ENCODE measurements around the gene GRAP2.

The GRAP2 gene

GRCh38 chr22:39894554-39895092 is 6.3 kb upstream of the GRAP2 start:
- no peak for TF ChIP-seq USF1 (IDR thresholded peaks at IDR 0.05)

- TF ChIP-seq REST (IDR thresholded peaks at IDR 0.05; ENCODE audit: low read depth) (no peak), MAX (IDR thresholded peaks at IDR 0.05) (no peak), ZBTB7A (IDR thresholded peaks at IDR 0.05; ENCODE audit: low read depth) (no peak), NFIC (IDR thresholded peaks at IDR 0.05) (no peak)
These were observed 5.2 kb upstream of the GRAP2 start for GRCh38 chr22:39895682-39896081.

- no peak for TF ChIP-seq TEAD4 (IDR thresholded peaks at IDR 0.05)
- TF ChIP-seq FOXM1 (IDR thresholded peaks at IDR 0.05; ENCODE audit: borderline replicate concordance, low read depth): no peak
- TF ChIP-seq CEBPB (IDR thresholded peaks at IDR 0.05): no peak
- no peak for TF ChIP-seq YY1 (IDR thresholded peaks at IDR 0.05; ENCODE audit: low read depth)
- TF ChIP-seq TCF12 (IDR thresholded peaks at IDR 0.05; ENCODE audit: low read depth): no peak
- TF ChIP-seq ZBTB7A (IDR thresholded peaks at IDR 0.05; ENCODE audit: low read depth): no peak
- TF ChIP-seq USF1 (IDR thresholded peaks at IDR 0.05): no peak
These were observed 4.4 kb upstream of the GRAP2 start for GRCh38 chr22:39896313-39896996.

GRCh38 chr22:39897841-39898240 is 3.0 kb upstream of the GRAP2 start:
- TF ChIP-seq TCF12 (IDR thresholded peaks at IDR 0.05; ENCODE audit: low read depth) (no peak), MAX (IDR thresholded peaks at IDR 0.05) (no peak), TEAD4 (IDR thresholded peaks at IDR 0.05) (no peak), NFIC (IDR thresholded peaks at IDR 0.05) (no peak), ZBTB7A (IDR thresholded peaks at IDR 0.05; ENCODE audit: low read depth) (no peak), REST (IDR thresholded peaks at IDR 0.05; ENCODE audit: low read depth) (no peak), FOXM1 (IDR thresholded peaks at IDR 0.05; ENCODE audit: borderline replicate concordance, low read depth) (no peak), EGR1 (IDR thresholded peaks at IDR 0.05) (no peak)

GRCh38 chr22:39898997-39899396 is 1.9 kb upstream of the GRAP2 start:
- TF ChIP-seq EGR1 (IDR thresholded peaks at IDR 0.05) (no peak), CEBPB (IDR thresholded peaks at IDR 0.05) (no peak), CREB1 (IDR thresholded peaks at IDR 0.05; ENCODE audit: low read depth) (no peak), REST (IDR thresholded peaks at IDR 0.05; ENCODE audit: low read depth) (no peak), FOXM1 (IDR thresholded peaks at IDR 0.05; ENCODE audit: borderline replicate concordance, low read depth) (no peak), TEAD4 (IDR thresholded peaks at IDR 0.05) (no peak), YY1 (IDR thresholded peaks at IDR 0.05; ENCODE audit: low read depth) (no peak), EP300 (IDR thresholded peaks at IDR 0.05; ENCODE audit: borderline replicate concordance) (no peak), ZBTB7A (IDR thresholded peaks at IDR 0.05; ENCODE audit: low read depth) (no peak), MAX (IDR thresholded peaks at IDR 0.05) (no peak), USF1 (IDR thresholded peaks at IDR 0.05) (no peak), TCF12 (IDR thresholded peaks at IDR 0.05; ENCODE audit: low read depth) (no peak), TAF1 (IDR thresholded peaks at IDR 0.05; ENCODE audit: low read depth) (no peak), RAD21 (IDR thresholded peaks at IDR 0.05; ENCODE audit: low read depth) (no peak), NFIC (IDR thresholded peaks at IDR 0.05) (no peak)
